ENCODE results near the gene ZFAND6.
"Not testable (repeated sequence)": the region's sequence is repeated elsewhere in the genome, so short reads cannot be mapped to it uniquely, and the experiment has no call there.

ZFAND6 gene

DNA sequence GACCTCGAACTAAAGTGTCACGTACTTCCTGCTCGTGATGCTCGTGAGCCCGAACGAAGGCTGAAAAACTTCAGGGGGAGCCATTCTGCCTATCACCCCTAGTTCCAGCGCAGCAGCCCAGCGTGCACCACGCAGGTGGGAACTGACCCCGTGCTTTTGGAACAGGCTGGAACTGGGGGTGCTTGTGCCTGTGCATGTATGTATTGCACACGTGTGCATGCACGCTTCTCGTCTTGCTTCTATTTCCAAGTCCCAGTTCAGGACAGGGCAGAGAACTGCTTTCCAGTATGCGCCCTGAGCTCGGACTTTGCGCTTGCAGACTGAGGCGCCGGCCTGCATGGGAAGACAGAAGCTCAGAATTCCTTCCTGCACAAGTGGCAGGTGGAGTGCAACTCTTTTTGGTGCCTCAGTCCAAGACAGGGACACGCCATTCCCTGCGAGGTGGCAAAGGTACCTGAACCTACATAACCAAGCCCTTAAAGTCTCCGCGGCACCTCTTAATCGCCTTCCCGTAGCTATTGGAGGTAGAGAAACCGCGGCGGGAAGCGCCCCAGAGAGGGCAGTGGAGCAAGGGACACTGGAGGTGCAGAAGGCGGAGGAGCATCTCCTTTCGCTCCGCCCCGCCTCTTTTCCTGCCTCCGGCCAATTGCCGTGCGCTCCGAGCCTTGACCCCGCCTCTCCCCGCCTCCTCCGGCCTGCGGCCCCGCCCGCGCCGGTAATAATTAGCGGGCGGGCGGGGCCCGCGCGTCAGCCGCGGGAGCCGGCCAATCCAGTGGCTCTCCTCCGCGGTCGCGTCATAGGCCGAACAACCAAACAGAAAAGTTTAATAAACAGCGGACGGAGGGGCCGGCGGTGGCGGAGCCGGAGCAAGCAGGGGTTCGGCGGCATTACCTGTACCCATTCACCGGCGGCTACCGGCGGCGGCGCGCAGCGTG lies at the start of gene ZFAND6:
ZFAND6 (plus strand) TSS at position 826 of the 935 bp plus-strand sequence. CDS start 60,669 bp downstream, outside the sequence.
- peak within 1 kb of the TSS; percentile 83 for H3K4me3 ChIP-seq (ENCODE audit: low read depth, low read length)
- DNase-seq (ENCODE audit: low read depth) = peak; percentile 78
- no peak for TF ChIP-seq CTCF (IDR thresholded peaks at IDR 0.05; ENCODE audit: control insufficient read depth, extremely low read depth, insufficient read depth)

DNA sequence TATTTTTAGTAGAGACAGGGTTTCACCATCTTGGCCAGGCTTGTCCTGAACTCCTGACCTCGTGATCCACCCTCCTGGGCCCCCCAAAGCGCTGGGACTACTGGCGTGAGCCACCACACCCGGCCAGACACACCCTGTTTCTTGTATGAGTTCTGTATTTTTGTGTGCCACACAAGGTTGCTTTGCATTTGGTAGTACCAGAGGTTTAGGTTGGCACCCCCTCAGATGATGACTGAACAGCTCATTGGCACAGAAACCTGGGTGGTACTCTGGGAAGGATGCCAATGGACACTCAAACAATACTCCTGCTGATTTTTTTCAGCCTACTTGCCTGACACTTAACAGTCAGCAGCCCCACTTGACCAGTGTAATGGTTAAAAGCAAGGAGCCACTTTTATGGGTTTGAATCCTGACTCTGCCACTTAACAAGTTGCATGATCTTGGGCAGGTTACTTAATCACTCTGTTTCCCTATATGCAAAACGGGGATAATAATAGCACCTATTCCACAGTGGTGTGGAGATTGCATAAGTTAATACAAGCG lies 49.3 kb upstream of the ZFAND6 start:
- H3K4me3 ChIP-seq (ENCODE audit: low read depth, low read length) = no peak overlapping the region
- no peak for TF ChIP-seq CTCF (IDR thresholded peaks at IDR 0.05; ENCODE audit: control insufficient read depth, extremely low read depth, insufficient read depth)
- DNase-seq (ENCODE audit: low read depth) = no peak

DNA sequence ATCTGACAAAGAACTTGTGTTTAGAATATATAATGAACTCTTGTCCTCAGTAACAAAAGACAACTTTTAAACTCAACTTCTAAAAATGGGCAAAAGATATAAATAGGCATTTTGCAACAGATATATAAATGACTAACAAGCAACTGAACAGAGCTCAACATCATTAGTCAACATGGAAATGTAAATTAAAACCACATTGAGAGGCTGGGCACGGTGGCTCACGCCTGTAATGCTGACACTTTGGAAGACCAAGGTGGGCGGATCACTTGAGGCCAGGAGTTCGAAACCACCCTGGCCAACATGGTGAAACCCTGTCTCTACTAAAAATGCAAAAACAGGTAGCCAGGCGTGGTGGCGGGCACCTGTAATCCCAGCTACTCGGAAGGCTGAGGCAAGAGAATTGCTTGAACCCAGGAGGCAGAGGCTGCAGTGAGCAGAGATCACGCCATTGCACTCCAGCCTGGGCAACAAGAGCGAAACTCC lies 48.4 kb upstream of the ZFAND6 start:
- H3K4me3 ChIP-seq (ENCODE audit: low read depth, low read length) = not testable (repeated sequence)

GRCh38 chr15:80011596-80011995 lies 47.9 kb upstream of the ZFAND6 start:
- H3K4me3 ChIP-seq (ENCODE audit: low read depth, low read length) = no peak overlapping the region

More for the DNA sequence above, 48.4 kb upstream of the ZFAND6 start:
- DNase-seq (ENCODE audit: low read depth) = not testable (repeated sequence)

DNA sequence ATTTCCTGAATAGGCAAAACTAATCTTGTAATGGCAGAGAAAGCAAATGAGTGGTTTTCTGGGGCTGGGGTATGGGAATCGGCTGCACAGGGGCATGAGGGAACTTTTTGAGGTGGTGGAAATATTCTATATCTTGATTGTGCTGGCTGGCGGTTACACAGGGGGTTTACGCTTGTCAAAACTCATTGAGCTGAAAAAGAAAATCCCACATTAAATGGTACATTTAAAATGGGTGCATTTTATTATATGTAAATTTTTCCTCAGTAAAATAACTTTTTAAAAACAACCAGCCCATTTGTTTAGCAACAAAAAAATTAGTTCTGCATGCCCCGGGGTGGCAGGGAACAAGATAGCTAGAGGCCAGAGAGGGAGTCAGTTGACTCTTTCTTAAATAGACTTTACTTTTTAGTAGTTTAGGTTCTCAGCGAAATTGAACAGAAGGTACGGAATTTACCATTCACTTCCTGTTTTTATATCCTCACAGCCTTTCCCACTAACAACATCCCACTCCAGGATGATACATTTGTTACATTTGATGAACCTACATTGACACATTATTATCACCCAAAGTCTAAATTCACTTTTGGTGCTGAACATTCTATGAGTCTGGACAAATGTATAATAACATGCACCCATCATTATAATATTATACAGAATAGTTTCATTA lies 47.3 kb upstream of the ZFAND6 start:
- DNase-seq (ENCODE audit: low read depth) = no peak
- no peak for TF ChIP-seq CTCF (IDR thresholded peaks at IDR 0.05; ENCODE audit: control insufficient read depth, extremely low read depth, insufficient read depth)

More at GRCh38 chr15:80011596-80011995, 47.9 kb upstream of the ZFAND6 start:
- TF ChIP-seq CTCF (IDR thresholded peaks at IDR 0.05; ENCODE audit: control insufficient read depth, extremely low read depth, insufficient read depth) = no peak
- no peak for DNase-seq (ENCODE audit: low read depth)

DNA sequence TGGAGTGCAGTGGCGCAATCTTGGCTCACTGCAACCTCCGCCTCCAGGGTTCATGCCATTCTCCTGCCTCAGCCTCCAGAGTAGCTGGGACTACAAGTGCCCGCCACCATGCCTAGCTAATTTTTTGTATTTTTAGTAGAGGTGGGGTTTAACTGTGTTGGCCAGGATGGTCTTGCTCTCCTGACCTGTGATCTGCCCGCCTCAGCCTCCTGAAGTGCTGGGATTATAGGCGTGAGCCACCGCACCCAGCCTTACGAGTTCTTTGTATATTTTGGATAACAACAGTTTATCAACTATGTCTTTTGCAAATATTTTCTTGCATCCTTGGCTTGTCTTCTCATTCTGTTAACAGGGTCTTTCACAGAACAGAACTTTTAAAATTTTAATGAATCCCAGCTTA lies 45.3 kb upstream of the ZFAND6 start:
- not testable (repeated sequence) for H3K4me3 ChIP-seq (ENCODE audit: low read depth, low read length); DNase-seq (ENCODE audit: low read depth)

More for the DNA sequence above, 47.3 kb upstream of the ZFAND6 start:
- no peak overlapping the region for H3K4me3 ChIP-seq (ENCODE audit: low read depth, low read length)

GRCh38 chr15:80015156-80015555 lies 44.3 kb upstream of the ZFAND6 start:
- no peak overlapping the region for H3K4me3 ChIP-seq (ENCODE audit: low read depth, low read length)
- no peak for DNase-seq (ENCODE audit: low read depth)
- TF ChIP-seq CTCF (IDR thresholded peaks at IDR 0.05; ENCODE audit: control insufficient read depth, extremely low read depth, insufficient read depth) = no peak

- not testable (repeated sequence) for DNase-seq (ENCODE audit: low read depth); H3K4me3 ChIP-seq (ENCODE audit: low read depth, low read length)
These were observed 43.0 kb upstream of the ZFAND6 start for GRCh38 chr15:80016506-80016905.

DNA sequence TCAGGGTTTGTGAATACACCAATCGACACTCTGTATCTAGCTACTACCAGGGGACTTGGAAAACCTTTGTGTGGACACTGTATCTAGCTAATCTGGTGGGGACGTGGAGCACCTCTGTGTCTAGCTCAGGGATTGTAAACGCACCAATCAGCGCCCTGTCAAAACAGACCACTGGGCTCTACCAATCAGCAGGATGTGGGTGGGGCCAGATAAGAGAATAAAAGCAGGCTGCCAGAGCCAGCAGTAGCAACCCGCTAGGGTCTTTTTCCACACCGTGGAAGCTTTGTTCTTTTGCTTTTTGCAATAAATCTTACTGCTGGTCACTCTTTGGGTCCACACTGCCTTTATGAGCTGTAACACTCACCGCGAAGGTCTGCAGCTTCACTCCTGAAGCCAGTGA lies 42.3 kb upstream of the ZFAND6 start:
- not testable (repeated sequence) for H3K4me3 ChIP-seq (ENCODE audit: low read depth, low read length); DNase-seq (ENCODE audit: low read depth)
